ENCODE results near the gene KLHL29.

DNA sequence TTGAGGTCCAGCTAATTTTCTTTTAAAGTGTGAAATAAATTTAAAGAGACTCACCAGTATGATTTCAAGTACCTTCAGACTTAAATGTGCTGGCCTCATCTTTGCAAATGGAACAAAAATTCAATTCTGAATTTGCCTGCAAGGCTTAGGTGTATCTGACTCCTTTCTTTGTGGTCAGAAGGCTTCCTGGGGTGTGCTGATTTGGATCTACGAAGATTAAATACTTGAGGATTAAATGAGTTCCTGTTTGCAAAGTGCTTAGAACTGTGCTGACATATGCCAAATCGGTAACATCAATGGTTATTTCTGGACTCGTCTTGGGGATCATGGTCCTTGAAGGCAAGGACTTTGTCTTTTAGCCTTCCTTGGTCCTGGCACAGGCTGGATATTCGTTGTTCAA lies 9.7 kb downstream of the KLHL29 start:
- no peak for TF ChIP-seq POLR2AphosphoS5 (IDR thresholded peaks at IDR 0.05; ENCODE audit: low read depth, low read length)
- TF ChIP-seq TAF1 (IDR thresholded peaks at IDR 0.05; ENCODE audit: borderline replicate concordance, insufficient read depth, low read length) = no peak
- TF ChIP-seq SIN3A (IDR thresholded peaks at IDR 0.05; ENCODE audit: borderline replicate concordance, insufficient read depth, low read length) = no peak
